Peyer's patch (tissue), 4 donors: Measurements from ENCODE around the gene FBLN5.

Experiments used
- POLR2A ChIP-seq, 2 donors: fragments of 450-650 bp; IDR thresholded peaks; one replicate each; pipeline ENCODE4 v1.5.1; 2017; ENCODE audit warnings: antibody characterized with exemption in 2 of 2, mild to moderate bottlenecking in 2 of 2, moderate library complexity in 2 of 2
- TF ChIP-seq, protein P1 (sequence below), 6 experiments: fragments of 450-650 bp in 4 of 6; fragments of 200-600 bp in 2 of 6; sonication (generic) in 1 of 6; IDR thresholded peaks; one replicate each; pipeline ENCODE4 v1.5.1; 2017 to 2019; ENCODE audit warnings: antibody characterized with exemption in 6 of 6, mild to moderate bottlenecking in 3 of 6, moderate library complexity in 1 of 6

- TF ChIP-seq, protein P1, sequence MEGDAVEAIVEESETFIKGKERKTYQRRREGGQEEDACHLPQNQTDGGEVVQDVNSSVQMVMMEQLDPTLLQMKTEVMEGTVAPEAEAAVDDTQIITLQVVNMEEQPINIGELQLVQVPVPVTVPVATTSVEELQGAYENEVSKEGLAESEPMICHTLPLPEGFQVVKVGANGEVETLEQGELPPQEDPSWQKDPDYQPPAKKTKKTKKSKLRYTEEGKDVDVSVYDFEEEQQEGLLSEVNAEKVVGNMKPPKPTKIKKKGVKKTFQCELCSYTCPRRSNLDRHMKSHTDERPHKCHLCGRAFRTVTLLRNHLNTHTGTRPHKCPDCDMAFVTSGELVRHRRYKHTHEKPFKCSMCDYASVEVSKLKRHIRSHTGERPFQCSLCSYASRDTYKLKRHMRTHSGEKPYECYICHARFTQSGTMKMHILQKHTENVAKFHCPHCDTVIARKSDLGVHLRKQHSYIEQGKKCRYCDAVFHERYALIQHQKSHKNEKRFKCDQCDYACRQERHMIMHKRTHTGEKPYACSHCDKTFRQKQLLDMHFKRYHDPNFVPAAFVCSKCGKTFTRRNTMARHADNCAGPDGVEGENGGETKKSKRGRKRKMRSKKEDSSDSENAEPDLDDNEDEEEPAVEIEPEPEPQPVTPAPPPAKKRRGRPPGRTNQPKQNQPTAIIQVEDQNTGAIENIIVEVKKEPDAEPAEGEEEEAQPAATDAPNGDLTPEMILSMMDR (IDR thresholded peaks at IDR 0.05) = no peak
- peak in 1 of 2 donors; percentile 30 for TF ChIP-seq POLR2A (IDR thresholded peaks at IDR 0.05)
Observed at GRCh38 chr14:91875525-91876286, 71.8 kb downstream of the FBLN5 start.
